ENCODE data around the gene MCM10. TPM values are rescaled to one million over a fixed set of nuclear protein-coding genes. Genes with fewer than 3 reads are reported as not detected.
A peak's percentile ranks its signal among the peaks of the same experiment; 100 is the strongest.

Gene MCM10
- total and polyA plus RNA-seq, 2 experiments from 2014 or later = 4.7 to 5.2 TPM

GRCh38 chr10:13218878-13219277 is 57.5 kb downstream of the MCM10 start:
- in situ Hi-C loops (cut with MboI) = no loop called here
- TF ChIP-seq EZH2 (IDR thresholded peaks at IDR 0.05; ENCODE audit: insufficient read depth, poor library complexity, severe bottlenecking) = no peak
- no peak for TF ChIP-seq EZH2phosphoT487 (IDR thresholded peaks at IDR 0.05; ENCODE audit: insufficient read depth, low read depth)
- WGBS, 2 experiments (ENCODE audit: low coverage in 1 of 2, low lambda C conversion rate in 2 of 2, missing lambda C conversion rate in 2 of 2) = 92 to 98% methylated on average over 4 of the region's 4 CpGs
- Histone ChIP-seq H3K4me1 (ENCODE audit: insufficient read depth) (no peaks in the 10 kb centered on the region), H3K79me2 (ENCODE audit: insufficient read depth) (no peaks in the 10 kb centered on the region), H4K20me1 (ENCODE audit: insufficient read depth) (no peaks in the 10 kb centered on the region), H3K27ac (no peak overlapping the region), H3K27me3 (replicated peaks; ENCODE audit: insufficient read depth) (no peaks in the 10 kb centered on the region), H2AFZ (no peak overlapping the region), H3F3A (ENCODE audit: insufficient read depth) (no peaks in the 10 kb centered on the region), H3K4me3 (no peak overlapping the region), H3K36me3 (ENCODE audit: low read depth) (no peaks in the 10 kb centered on the region), H3K9ac (no peak overlapping the region), H3K9me2 (ENCODE audit: insufficient read depth) (no peaks in the 10 kb centered on the region), H3K4me2 (ENCODE audit: unreplicated experiment) (no peak overlapping the region), H3K9me3 (ENCODE audit: low read depth) (no peaks in the 10 kb centered on the region)
- no peak for DNase-seq

- in situ Hi-C loops (cut with MboI) = no loop called here
- TF ChIP-seq EZH2phosphoT487 (IDR thresholded peaks at IDR 0.05; ENCODE audit: insufficient read depth, low read depth) (no peak), EZH2 (IDR thresholded peaks at IDR 0.05; ENCODE audit: insufficient read depth, poor library complexity, severe bottlenecking) (no peak)
- Histone ChIP-seq H3K9ac (no peak overlapping the region), H2AFZ (no peak overlapping the region), H3K36me3 (ENCODE audit: low read depth) (no peaks in the 10 kb centered on the region), H3K9me2 (ENCODE audit: insufficient read depth) (no peaks in the 10 kb centered on the region), H3K27ac (no peak overlapping the region), H4K20me1 (ENCODE audit: insufficient read depth) (no peaks in the 10 kb centered on the region), H3F3A (ENCODE audit: insufficient read depth) (no peaks in the 10 kb centered on the region), H3K4me1 (ENCODE audit: insufficient read depth) (no peaks in the 10 kb centered on the region), H3K9me3 (ENCODE audit: low read depth) (no peaks in the 10 kb centered on the region), H3K79me2 (ENCODE audit: insufficient read depth) (no peaks in the 10 kb centered on the region), H3K4me2 (ENCODE audit: unreplicated experiment) (no peak overlapping the region), H3K4me3 (no peak overlapping the region), H3K27me3 (replicated peaks; ENCODE audit: insufficient read depth) (no peaks in the 10 kb centered on the region)
- peak; percentile 14 for DNase-seq
- 46 to 47% methylated on average over 12 of the region's 12 CpGs for WGBS, 2 experiments (ENCODE audit: low coverage in 1 of 2, low lambda C conversion rate in 2 of 2, missing lambda C conversion rate in 2 of 2)
Observed at GRCh38 chr10:13219685-13220670, 58.6 kb downstream of the MCM10 start.

- Histone ChIP-seq H3K9me3 (ENCODE audit: low read depth) (no peaks in the 10 kb centered on the region), H3K27ac (no peak overlapping the region), H3K4me1 (ENCODE audit: insufficient read depth) (no peaks in the 10 kb centered on the region), H2AFZ (no peak overlapping the region), H4K20me1 (ENCODE audit: insufficient read depth) (no peaks in the 10 kb centered on the region), H3K27me3 (replicated peaks; ENCODE audit: insufficient read depth) (no peaks in the 10 kb centered on the region), H3K4me2 (ENCODE audit: unreplicated experiment) (no peak overlapping the region), H3K4me3 (no peak overlapping the region), H3K9ac (no peak overlapping the region), H3K79me2 (ENCODE audit: insufficient read depth) (no peaks in the 10 kb centered on the region), H3K36me3 (ENCODE audit: low read depth) (no peaks in the 10 kb centered on the region), H3K9me2 (ENCODE audit: insufficient read depth) (no peaks in the 10 kb centered on the region), H3F3A (ENCODE audit: insufficient read depth) (no peaks in the 10 kb centered on the region)
- 63 to 67% methylated on average over 8 of the region's 8 CpGs for WGBS, 2 experiments (ENCODE audit: low coverage in 1 of 2, low lambda C conversion rate in 2 of 2, missing lambda C conversion rate in 2 of 2)
- in situ Hi-C loops (cut with MboI) = no loop called here
- TF ChIP-seq EZH2 (IDR thresholded peaks at IDR 0.05; ENCODE audit: insufficient read depth, poor library complexity, severe bottlenecking) = no peak
- TF ChIP-seq EZH2phosphoT487 (IDR thresholded peaks at IDR 0.05; ENCODE audit: insufficient read depth, low read depth) = no peak
- no peak for DNase-seq
Observed at GRCh38 chr10:13221572-13221971, 60.2 kb downstream of the MCM10 start.

- no peak overlapping the region for H2AFZ ChIP-seq
- no peaks in the 10 kb centered on the region for H3F3A ChIP-seq (ENCODE audit: insufficient read depth)
- H3K9ac ChIP-seq = no peak overlapping the region
- no peak for TF ChIP-seq EZH2 (IDR thresholded peaks at IDR 0.05; ENCODE audit: insufficient read depth, poor library complexity, severe bottlenecking)
- no peak for TF ChIP-seq EZH2phosphoT487 (IDR thresholded peaks at IDR 0.05; ENCODE audit: insufficient read depth, low read depth)
- H3K9me3 ChIP-seq (ENCODE audit: low read depth) = no peaks in the 10 kb centered on the region
- no peaks in the 10 kb centered on the region for H3K9me2 ChIP-seq (ENCODE audit: insufficient read depth)
- WGBS, 2 experiments (ENCODE audit: low coverage in 1 of 2, low lambda C conversion rate in 2 of 2, missing lambda C conversion rate in 2 of 2) = 70 to 80% methylated on average over 6 of the region's 6 CpGs
- H3K79me2 ChIP-seq (ENCODE audit: insufficient read depth) = no peaks in the 10 kb centered on the region
- no peak overlapping the region for H3K4me3 ChIP-seq
- no peaks in the 10 kb centered on the region for H3K36me3 ChIP-seq (ENCODE audit: low read depth)
- no peak for DNase-seq
- H3K27me3 ChIP-seq (replicated peaks; ENCODE audit: insufficient read depth) = no peaks in the 10 kb centered on the region
- in situ Hi-C loops (cut with MboI) = no loop called here
- H4K20me1 ChIP-seq (ENCODE audit: insufficient read depth) = no peaks in the 10 kb centered on the region
- H3K27ac ChIP-seq = no peak overlapping the region
- H3K4me1 ChIP-seq (ENCODE audit: insufficient read depth) = no peaks in the 10 kb centered on the region
- H3K4me2 ChIP-seq (ENCODE audit: unreplicated experiment) = no peak overlapping the region
Observed at GRCh38 chr10:13222151-13222550, 60.8 kb downstream of the MCM10 start.

All from GM23248 (cell line).